GM18861 (cell line): ENCODE results near the gene MGAT4B.
"Not testable (repeated sequence)": the region's sequence is repeated elsewhere in the genome, so short reads cannot be mapped to it uniquely, and the experiment has no call there.

ENCODE experiments used
- ATAC-seq: cut with Tn5 transposase; IDR thresholded peaks from one replicate; pipeline ENCODE4 v1.9.1; 2021; ENCODE audit not compliant: unreplicated experiment

MGAT4B gene

GRCh38 chr5:179806250-179807048 lies at the start of gene MGAT4B:
MGAT4B (minus strand) TSS chr5:179806866; CDS start chr5:179806583, 283 bp downstream.
- ATAC-seq: no peak

GRCh38 chr5:179854356-179854755 lies 47.7 kb upstream of the MGAT4B start:
- no peak for ATAC-seq

- ATAC-seq: peak; percentile 73
Observed at GRCh38 chr5:179852993-179853547, 46.4 kb upstream of the MGAT4B start.

DNA sequence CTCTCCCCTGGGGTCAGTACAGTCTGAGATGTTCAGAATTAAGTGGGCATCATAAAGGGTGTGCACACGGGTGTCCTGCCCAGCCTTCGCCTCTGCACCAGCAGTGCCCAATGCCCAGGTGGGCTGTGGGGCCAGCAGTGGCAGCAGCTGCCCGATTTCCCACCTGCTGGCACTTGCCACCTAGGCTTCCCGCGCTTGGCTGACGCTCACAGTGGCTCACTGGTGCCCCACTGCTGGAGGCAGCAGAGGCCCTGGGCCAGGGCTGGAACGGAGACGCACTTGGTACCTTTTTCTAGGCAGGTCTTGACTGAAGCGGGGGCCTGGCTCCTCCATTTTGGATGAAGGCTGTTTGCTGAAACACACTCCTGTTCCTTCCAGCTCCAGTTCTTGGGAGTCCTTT lies 35.0 kb upstream of the MGAT4B start:
- no peak for ATAC-seq

DNA sequence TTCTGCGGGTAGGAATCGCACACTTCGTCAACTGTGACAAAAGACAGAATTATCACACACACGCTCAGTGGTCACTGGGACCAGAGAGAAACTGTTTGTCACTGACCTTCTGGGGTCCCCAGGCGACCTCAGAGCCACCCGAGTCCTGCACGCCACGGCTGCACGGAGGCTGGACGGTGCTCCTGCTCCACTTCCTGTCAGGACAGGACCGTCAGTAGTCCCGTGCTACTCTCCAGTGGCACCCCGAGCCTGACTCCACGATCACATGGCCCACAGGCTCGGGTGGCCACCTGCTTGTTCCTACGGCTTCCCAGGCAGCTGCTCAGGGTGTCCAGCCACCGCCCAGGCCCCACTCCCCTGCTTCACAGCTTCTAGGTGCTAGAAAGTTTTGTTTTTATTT lies 34.1 kb upstream of the MGAT4B start:
- no peak for ATAC-seq

DNA sequence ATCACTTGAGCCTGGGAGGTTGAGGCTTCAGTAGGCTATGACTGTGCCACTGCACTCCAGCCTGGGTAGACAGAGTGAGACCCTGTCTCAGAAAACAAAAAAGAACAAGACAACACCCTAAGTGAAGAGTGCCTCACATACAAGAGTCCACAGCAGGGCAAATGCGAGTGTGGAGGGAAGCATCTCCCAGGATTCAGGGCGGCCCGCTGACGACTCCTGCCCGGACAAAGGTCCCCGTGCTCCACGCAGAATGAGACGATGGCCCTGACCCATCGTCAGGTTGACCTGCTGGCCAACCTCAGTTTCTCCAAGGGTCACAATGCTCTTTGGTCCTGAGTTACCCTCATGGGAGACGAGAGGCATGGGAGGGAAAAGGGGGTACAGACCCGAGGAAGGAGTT lies 33.7 kb upstream of the MGAT4B start:
- no peak for ATAC-seq

DNA sequence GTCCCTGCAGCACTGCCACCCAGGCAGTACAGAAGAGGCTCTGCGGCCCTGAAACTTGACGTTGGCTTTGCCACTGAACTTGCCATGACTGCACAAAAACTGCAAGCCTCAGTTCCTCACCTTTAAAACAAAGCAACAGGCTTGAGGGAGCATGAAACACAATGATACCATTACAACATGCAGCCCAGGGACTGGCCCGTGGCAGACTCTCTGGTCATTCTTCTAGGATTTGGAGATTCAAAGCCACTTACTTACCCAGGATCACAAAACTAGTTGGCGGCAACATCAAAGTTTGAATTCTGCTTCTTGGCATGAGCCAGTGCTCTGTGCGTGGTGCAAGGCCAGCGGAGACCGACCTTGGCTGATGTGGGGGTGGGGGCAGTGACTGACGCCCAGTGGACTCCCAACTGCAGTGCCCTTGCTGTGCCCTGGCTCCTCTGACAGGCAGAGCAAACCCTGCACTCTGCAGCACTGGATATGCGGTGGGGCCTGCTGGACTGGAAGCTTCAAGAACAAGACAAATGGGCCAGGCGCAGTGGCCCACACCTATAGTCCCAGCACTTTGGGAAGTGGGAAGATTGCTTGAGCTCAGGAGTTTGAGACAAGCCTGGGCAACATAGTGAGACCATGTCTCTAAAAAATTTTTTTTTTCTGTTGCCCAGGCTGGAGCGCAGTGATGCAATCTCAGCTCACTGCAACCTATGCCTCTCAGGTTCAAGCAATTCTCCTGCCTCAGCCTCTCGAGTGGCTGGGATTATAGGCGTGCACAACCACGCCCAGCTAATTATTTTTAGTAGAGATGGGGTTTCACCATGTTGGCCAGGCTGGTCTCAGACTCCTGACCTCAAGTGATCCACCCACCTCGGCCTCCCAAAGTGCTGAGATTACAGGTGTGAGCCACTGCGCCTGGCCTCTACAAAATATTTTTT lies 32.9 kb upstream of the MGAT4B start:
- no peak for ATAC-seq

GRCh38 chr5:179837076-179838011 lies 30.7 kb upstream of the MGAT4B start:
- no peak for ATAC-seq

DNA sequence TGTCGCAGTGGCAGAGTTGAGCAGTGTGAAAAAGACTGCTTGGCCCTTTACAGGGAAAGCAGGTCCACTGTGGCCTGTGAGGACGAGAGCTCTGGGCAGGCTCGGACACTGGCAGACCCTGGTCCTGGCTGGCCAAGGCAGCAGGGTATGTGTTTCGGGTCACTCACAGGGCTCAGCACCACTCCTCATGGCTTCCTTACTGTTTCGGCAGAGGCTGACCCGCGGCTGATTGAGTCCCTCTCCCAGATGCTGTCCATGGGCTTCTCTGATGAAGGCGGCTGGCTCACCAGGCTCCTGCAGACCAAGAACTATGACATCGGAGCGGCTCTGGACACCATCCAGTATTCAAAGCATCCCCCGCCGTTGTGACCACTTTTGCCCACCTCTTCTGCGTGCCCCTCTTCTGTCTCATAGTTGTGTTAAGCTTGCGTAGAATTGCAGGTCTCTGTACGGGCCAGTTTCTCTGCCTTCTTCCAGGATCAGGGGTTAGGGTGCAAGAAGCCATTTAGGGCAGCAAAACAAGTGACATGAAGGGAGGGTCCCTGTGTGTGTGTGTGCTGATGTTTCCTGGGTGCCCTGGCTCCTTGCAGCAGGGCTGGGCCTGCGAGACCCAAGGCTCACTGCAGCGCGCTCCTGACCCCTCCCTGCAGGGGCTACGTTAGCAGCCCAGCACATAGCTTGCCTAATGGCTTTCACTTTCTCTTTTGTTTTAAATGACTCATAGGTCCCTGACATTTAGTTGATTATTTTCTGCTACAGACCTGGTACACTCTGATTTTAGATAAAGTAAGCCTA lies 29.8 kb upstream of the MGAT4B start:
- peak; percentile 55 for ATAC-seq

- ATAC-seq: not testable (repeated sequence)
Observed at GRCh38 chr5:179834871-179835270, 28.2 kb upstream of the MGAT4B start.

- ATAC-seq: no peak
Observed at GRCh38 chr5:179834120-179834519, 27.5 kb upstream of the MGAT4B start.

DNA sequence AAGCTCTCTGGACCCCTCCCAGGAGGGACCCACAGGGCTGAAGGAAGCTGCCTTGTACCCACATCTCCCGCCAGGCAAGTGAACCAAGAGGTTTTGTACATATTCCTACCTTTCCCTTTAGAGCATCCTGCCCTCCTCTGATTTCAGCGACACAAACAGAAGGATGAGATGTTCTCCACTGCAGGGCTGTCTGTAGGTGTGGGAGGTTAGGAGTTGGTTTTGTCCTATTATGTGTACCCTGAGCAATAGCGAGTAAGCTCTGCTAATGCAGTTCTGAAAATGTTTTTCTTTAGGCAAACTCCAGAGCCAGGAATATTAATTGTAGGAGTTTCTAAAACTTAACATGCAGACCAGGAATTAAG lies 27.0 kb upstream of the MGAT4B start:
- ATAC-seq: no peak

DNA sequence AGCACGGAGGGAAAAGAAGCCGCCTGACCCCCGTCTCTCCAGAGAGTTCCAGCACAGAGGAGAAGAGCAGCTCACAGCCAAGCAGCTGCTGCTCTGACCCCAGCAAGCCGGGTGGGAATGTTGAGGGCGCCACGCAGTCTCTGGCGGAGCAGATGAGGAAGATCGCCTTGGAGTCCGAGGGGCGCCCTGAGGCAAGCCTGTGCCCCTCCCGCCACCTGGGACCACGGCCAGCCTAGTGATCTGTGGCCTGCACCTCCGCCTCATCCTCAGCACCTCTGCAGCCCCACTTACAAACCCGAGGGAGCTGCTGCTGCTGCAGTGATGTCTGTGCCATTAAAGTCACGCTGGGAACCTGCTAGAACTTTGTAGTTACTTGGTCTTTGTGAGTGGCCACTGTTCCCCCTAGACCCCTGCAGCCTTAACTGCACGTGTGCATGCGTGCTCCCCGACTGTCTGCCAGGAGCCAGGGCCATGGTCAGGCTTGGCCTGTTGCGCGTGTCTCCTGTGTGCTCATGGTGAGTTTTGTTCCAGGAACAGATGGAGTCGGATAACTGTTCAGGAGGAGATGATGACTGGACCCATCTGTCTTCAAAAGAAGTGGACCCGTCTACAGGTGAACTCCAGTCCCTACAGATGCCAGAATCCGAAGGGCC lies 26.5 kb upstream of the MGAT4B start:
- no peak for ATAC-seq

DNA sequence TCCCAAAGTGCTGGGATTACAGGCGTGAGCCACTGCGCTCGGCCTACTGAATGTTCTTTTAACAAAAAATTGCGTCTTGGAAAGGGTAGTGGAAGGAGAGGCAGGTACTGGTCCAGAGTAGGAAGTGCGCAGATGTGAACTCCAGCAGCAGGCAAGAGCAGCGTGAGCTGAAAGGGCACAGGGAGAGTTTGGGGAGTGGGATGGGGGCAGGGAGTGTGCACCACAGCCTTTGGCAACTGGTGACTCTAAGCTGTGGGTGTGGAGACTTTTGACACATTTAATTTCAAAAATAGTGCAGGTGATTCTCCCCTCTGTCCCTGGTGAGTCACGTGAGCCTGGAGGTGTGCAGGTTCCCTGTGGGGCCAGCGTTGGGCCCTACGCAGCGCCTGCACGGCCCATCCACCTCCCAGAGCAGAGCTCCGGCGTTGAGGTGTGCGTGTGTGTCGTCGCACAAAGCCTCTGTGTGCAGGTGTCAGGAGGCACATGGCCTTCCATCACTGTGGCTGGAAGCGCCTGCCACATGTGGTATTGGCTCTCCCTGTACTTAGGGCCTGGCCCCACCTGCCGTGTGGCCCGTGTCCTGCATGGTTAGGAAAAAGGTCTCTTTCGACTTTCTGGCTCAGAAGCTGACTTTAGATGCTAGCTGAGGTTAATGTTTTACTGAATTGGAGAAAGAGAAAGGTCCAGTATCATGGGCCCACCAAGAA lies 25.5 kb upstream of the MGAT4B start:
- no peak for ATAC-seq

DNA sequence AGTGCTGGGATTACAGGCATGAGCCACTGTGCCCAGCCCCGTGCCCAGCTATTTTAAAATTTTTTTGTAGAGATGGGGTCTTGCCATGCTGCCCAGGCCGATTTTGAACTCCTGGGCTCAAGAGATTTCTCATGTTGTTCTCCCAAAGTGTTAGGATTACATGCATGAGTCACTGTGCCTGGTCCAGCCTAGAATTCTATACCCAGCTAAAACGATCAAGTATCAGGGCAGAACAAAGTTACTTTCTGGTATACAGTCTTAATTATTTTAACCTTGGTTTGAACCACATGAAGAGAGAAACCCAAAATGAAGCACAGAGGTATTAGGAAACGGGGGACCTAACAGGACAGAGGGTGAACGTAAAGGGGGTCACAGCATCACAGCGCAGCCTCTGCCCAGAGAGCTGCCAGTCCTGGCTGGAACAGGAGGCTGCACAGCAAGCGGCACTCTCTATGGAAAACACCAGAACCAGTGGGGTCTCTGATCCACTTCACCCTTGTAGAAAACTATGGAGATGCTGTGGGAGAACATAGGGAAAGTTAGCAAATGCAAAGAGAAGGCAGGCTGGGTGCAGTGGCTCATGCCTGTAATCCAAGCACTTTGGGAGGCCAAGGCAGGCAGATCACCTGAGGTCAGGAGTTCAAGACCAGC lies 24.3 kb upstream of the MGAT4B start:
- ATAC-seq: no peak

DNA sequence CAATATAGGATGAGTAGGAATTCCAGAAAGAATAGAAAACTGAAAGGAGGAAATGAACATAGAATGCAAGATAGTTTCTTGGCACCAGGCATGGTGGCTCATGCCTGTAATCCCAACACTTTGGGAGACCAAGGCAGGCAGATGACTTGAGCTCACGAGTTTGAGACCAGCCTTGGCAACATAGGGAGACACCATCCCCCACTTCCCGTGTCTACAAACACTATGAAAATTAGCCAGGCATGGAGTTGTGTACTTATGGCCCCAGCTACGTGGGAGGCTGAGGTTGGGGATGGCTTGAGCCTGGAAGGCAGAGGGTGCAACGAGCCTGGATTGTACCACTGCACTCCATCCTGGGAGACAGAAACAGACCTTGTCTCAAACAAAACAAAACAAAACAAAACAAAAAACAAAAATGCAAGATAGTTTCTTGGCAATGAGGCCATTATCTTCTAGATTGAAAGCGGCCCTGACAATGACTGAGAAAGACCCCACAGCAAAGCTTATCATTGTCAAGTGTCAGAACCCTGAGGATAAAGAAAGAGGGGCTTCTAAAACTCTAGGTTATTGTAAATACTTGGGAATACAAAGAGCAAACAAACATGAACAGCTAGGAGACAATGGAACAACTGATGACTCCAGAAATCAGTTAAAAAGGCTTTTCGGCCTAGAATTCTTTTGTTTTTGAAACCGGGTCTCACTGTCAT lies 23.2 kb upstream of the MGAT4B start:
- no peak for ATAC-seq

- no peak for ATAC-seq
Observed at GRCh38 chr5:179828756-179829421, 22.2 kb upstream of the MGAT4B start.
